OCI-LY3 (cell line): ENCODE results near the gene ADRA1B.

ENCODE experiments used
- H2AFZ ChIP-seq: fragments of 200-600, 300-600 bp; shearing (Covaris generic); 2 replicates; pipeline ENCODE4 v1.6.0; 2014; ENCODE audit warnings: antibody characterized with exemption, low read depth, low read length
- H3K27ac ChIP-seq: fragments of 200-600, 300-600 bp; sonication (generic); 2 replicates; pipeline ENCODE4 v1.5.1; 2014; ENCODE audit warnings: mild to moderate bottlenecking, low read length, moderate library complexity, mixed read lengths
- H3K27me3 ChIP-seq: fragments of 200-600, 300-600 bp; sonication (generic); 2 replicates; pipeline ENCODE4 v1.6.1; 2014; ENCODE audit warnings: low read depth, low read length, mixed read lengths
- H3K36me3 ChIP-seq: fragments of 200-600, 300-600 bp; sonication (generic); replicated peaks from 2 replicates; pipeline ENCODE3; 2014; ENCODE audit warnings: low read depth, low read length, mixed read lengths
- H3K4me1 ChIP-seq: fragments of 300-600, 200-600 bp; sonication (generic); 2 replicates; pipeline ENCODE4 v1.6.1; 2014; ENCODE audit warnings: low read length, mixed read lengths
- H3K4me2 ChIP-seq: fragments of 200-600, 300-600 bp; sonication (generic); 2 replicates; pipeline ENCODE4 v1.6.1; 2014; ENCODE audit warnings: low read length, mixed read lengths
- H3K4me3 ChIP-seq: fragments of 300-600, 200-600 bp; sonication (generic); 2 replicates; pipeline ENCODE4 v1.5.1; 2014; ENCODE audit warnings: antibody characterized with exemption, mild to moderate bottlenecking, low read length, moderate library complexity
- H3K79me2 ChIP-seq: fragments of 300-600, 200-600 bp; shearing (Covaris generic); 2 replicates; pipeline ENCODE4 v1.6.1; 2014; ENCODE audit warnings: mild to moderate bottlenecking, low read length, mixed read lengths
- H3K9ac ChIP-seq: fragments of 300-600, 200-600 bp; shearing (Covaris generic); 2 replicates; pipeline ENCODE4 v1.6.0; 2014; ENCODE audit warnings: mild to moderate bottlenecking, low read length, moderate library complexity
- H3K9me3 ChIP-seq: fragments of 200-600, 300-600 bp; shearing (Covaris generic); 2 replicates; pipeline ENCODE4 v1.6.1; 2014; ENCODE audit warnings: low read length, mixed read lengths; ENCODE audit not compliant: insufficient read depth
- H4K20me1 ChIP-seq: fragments of 200-600, 300-600 bp; sonication (generic); 2 replicates; pipeline ENCODE4 v1.6.1; 2016; ENCODE audit warnings: low read length, mixed read lengths; ENCODE audit not compliant: insufficient read depth
- EZH2phosphoT487 ChIP-seq: fragments of 200-600 bp; shearing (Covaris generic); IDR thresholded peaks from 2 replicates; pipeline ENCODE4 v1.6.1; 2018; ENCODE audit warnings: antibody characterized with exemption, mixed run types, low read depth
- TF ChIP-seq, protein P1 (sequence below): fragments of 200-600, 300-600 bp; sonication (generic); IDR thresholded peaks from 2 replicates; pipeline ENCODE4 v1.5.1; 2014; ENCODE audit warnings: antibody characterized with exemption, low read length, low read depth

The ADRA1B gene

DNA sequence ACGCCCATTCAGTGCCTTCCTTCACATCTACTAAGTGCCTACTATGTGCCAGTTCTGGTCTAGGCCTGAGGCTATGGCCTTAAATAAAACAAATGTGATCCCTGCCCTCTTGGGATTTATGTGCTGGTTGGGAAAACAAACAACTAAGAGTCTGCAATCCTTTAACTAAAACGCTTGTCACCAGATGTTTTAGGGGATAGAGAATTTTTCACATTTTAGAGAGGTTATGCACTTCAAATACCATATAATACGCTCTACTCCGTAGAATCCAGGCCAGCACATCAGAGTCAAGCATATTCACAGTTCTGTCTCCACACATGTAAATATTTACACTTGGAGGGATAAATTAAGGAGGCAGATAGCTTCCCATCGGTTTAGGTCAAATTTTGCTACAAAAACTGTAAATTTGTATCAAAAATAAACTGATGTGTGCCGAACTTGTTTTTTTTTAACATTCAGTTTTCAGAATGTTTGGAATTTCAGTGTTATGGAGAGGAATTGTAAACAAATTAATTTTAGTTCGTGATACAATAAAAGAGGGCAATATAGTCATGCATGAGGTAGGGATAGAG, 22.0 kb upstream of the ADRA1B start:
- no peak overlapping the region for H3K4me3 ChIP-seq
- H2AFZ ChIP-seq: no peak overlapping the region
- H3K27ac ChIP-seq: no peak overlapping the region
- H3K4me1 ChIP-seq: no peaks in the 10 kb centered on the region
- H3K79me2 ChIP-seq: no peaks in the 10 kb centered on the region
- H3K9me3 ChIP-seq: no peaks in the 10 kb centered on the region
- H3K27me3 ChIP-seq: 0 out of 2 replicates have a peak, but pooled peaks cover 2% of the 10 kb centered on the region
- no peaks in the 10 kb centered on the region for H3K36me3 ChIP-seq
- TF ChIP-seq, protein P1, sequence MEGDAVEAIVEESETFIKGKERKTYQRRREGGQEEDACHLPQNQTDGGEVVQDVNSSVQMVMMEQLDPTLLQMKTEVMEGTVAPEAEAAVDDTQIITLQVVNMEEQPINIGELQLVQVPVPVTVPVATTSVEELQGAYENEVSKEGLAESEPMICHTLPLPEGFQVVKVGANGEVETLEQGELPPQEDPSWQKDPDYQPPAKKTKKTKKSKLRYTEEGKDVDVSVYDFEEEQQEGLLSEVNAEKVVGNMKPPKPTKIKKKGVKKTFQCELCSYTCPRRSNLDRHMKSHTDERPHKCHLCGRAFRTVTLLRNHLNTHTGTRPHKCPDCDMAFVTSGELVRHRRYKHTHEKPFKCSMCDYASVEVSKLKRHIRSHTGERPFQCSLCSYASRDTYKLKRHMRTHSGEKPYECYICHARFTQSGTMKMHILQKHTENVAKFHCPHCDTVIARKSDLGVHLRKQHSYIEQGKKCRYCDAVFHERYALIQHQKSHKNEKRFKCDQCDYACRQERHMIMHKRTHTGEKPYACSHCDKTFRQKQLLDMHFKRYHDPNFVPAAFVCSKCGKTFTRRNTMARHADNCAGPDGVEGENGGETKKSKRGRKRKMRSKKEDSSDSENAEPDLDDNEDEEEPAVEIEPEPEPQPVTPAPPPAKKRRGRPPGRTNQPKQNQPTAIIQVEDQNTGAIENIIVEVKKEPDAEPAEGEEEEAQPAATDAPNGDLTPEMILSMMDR: no peak
- TF ChIP-seq EZH2phosphoT487: no peak
- H4K20me1 ChIP-seq: no peaks in the 10 kb centered on the region
- H3K4me2 ChIP-seq: no peak overlapping the region
- no peak overlapping the region for H3K9ac ChIP-seq

DNA sequence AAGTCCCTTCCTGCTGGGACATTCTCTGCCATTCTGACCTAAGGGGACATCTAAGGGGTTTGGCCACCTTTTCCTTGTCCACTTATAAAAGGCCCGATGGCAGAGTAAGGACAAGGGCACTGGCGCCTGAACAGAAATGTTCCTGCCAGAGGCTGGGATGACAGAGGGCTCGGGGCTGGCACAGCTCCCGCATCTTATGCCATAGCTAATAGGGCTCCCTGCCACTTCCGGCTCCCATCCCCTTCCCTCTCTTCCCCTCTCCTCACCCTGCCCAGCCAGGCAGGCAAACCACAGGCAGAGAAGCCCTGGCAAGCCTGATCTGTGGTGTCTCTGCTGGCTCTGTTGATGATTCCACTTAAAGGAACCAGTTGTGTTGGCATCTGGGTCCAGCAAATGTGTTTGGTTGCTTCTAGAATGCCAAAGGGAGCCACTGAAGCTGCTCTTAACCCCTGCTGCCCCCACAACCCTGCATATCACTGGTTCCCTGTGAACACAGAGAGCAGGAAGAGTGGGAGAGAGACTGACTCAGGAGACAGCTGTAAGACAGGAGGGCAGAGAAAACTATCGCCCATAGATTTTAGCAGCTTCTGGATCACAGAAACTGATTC, 18.4 kb upstream of the ADRA1B start:
- TF ChIP-seq EZH2phosphoT487: no peak
- TF ChIP-seq, protein P1: no peak
- no peaks in the 10 kb centered on the region for H3K79me2 ChIP-seq
- H3K36me3 ChIP-seq: no peaks in the 10 kb centered on the region
- no peak overlapping the region for H3K9ac ChIP-seq
- H3K9me3 ChIP-seq: no peaks in the 10 kb centered on the region
- H3K27me3 ChIP-seq: 0 out of 2 replicates have a peak, but pooled peaks cover 2% of the 10 kb centered on the region
- no peak overlapping the region for H3K4me3 ChIP-seq
- no peak overlapping the region for H2AFZ ChIP-seq
- H4K20me1 ChIP-seq: no peaks in the 10 kb centered on the region
- H3K27ac ChIP-seq: no peak overlapping the region
- H3K4me1 ChIP-seq: peaks cover 6% of the 10 kb centered on the region
- H3K4me2 ChIP-seq: no peak overlapping the region

DNA sequence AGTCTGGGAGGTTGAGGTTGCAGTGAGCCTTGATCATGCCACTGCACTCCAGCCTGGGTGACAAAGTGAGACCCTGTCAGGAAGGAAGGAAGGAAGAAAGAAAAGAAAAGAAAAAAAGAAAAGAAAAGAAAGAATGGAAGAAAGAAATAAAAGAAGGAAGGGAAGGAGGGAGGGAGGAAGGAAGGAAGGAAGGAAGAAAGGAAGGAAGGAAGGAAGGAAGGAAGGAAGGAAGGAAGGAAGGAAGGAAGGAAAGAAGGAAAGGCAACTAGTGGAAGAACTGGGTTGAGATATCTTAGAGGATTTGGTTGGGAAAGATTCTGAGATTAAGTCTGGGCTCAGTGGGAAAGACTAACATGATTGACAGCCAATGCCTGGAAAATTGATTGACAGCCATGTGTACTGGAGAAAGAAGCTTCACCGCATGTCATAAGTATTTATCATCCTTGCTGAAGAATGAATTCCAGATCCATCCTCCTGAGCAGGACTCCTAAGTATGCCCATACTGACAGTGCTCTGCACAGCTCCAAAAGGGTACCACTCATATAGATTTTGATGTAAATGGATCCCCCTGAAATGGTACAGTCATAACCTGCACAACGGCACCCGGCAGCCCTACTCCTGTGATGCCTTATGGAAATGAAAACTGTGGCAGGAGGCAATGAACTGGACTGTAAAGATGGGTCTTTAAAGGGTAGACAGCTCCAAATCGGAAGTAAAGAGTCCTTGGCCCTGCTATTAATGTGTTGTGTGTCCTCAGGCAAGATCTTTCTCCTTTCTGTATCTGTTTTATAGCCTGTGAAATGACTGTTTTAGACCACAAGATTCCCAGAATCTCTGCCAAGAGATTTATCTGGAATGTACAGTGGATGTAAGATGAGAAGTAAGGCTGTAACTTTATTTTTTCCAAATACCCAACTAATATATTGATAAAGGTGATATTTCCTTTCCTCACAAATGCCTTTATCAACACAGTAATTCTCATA, 16.9 kb upstream of the ADRA1B start:
- Histone ChIP-seq H3K4me1 (peaks cover 6% of the 10 kb centered on the region), H4K20me1 (no peaks in the 10 kb centered on the region), H3K4me2 (no peak overlapping the region), H3K4me3 (no peak overlapping the region), H3K79me2 (no peaks in the 10 kb centered on the region), H3K9me3 (no peaks in the 10 kb centered on the region), H3K27me3 (0 out of 2 replicates have a peak, but pooled peaks cover 2% of the 10 kb centered on the region), H3K36me3 (no peaks in the 10 kb centered on the region), H2AFZ (no peak overlapping the region), H3K9ac (no peak overlapping the region), H3K27ac (no peak overlapping the region)
- TF ChIP-seq EZH2phosphoT487: no peak
- TF ChIP-seq, protein P1: no peak

DNA sequence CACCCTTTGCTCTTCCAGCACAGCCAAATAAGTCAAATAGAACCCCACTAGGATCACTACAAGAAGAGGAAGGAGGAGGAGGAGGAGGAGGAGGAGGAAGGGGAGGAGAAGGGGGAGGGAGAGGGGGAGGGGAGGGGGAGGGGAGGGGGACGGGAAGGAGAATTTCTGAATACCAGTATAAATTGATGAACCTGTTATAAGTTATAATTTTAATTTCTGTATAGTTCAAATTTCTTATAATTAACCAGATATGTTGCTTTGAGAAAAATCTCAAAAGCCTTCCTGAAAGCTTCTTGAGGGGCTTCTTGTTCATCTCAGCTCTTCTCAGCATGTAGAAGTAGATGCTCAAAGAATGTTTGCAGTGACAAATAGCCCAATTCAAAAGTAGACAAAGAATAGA, 15.0 kb upstream of the ADRA1B start:
- Histone ChIP-seq H3K36me3 (no peaks in the 10 kb centered on the region), H3K79me2 (no peaks in the 10 kb centered on the region), H3K27me3 (0 out of 2 replicates have a peak, but pooled peaks cover 2% of the 10 kb centered on the region), H3K27ac (no peak overlapping the region), H3K9me3 (no peaks in the 10 kb centered on the region), H2AFZ (no peak overlapping the region), H3K4me2 (no peak overlapping the region), H3K9ac (no peak overlapping the region), H4K20me1 (no peaks in the 10 kb centered on the region), H3K4me3 (no peak overlapping the region), H3K4me1 (peaks cover 15% of the 10 kb centered on the region)
- no peak for TF ChIP-seq EZH2phosphoT487
- TF ChIP-seq, protein P1: no peak
